HCT116 (cell line): Measurements from ENCODE around the gene POLDIP2. TPM values are rescaled to one million over a fixed set of nuclear protein-coding genes. Genes with fewer than 3 reads are reported as not detected.

ENCODE experiments used
- ATAC-seq: fragments of 200-7000 bp; cut with Tn5 transposase; 2 replicates; pipeline ENCODE4 v1.9.1; 2020; ENCODE audit warnings: mild to moderate bottlenecking, moderate library complexity
- BruUV-seq: library from RNA; stranded (reverse); fragments of 400-500 nt; replicated peaks from 2 replicates; lab custom pipeline; 2021; lab: Mats Ljungman, UMichigan
- CTCF ChIA-PET: fragments of 300-600 bp; sonication (Branson Sonifier 250); formaldehyde crosslinking; loops from one replicate; lab custom pipeline; 2021; ENCODE audit warnings: antibody characterized with exemption; lab: Charles Lee
- POLR2A ChIA-PET: fragments of 300-600, 350-600 bp; sonication (Branson Sonifier 250); formaldehyde crosslinking; loops from one replicate; lab custom pipeline; 2021; ENCODE audit warnings: antibody characterized with exemption; lab: Charles Lee
- RAD21 ChIA-PET, 2 experiments: fragments of 300-600 bp; sonication (Branson Sonifier 250); formaldehyde crosslinking; loops; one replicate each; lab custom pipeline; 2023; ENCODE audit warnings: low total read pairs in 2 of 2; ENCODE audit not compliant: uncharacterized antibody in 2 of 2, unreplicated experiment in 2 of 2, low non-redundant PET in 1 of 2; lab: Charles Lee
- DNase-seq: peaks from one replicate; pipeline ENCODE4 v3.0.0-alpha.2; 2010; ENCODE audit warnings: low read depth, low spot score
- H2AFZ ChIP-seq: fragments of 200-600 bp; shearing (Covaris generic), sonication (generic); 2 replicates; pipeline ENCODE4 v1.6.1; 2017; ENCODE audit warnings: low read depth, mixed run types, mixed read lengths, antibody characterized with exemption, low read length; ENCODE audit not compliant: poor library complexity, severe bottlenecking
- H3K27ac ChIP-seq: 2 replicates; pipeline ENCODE4 v1.5.1; 2012; ENCODE audit warnings: low read depth, low read length
- H3K27me3 ChIP-seq: fragments of 200-600 bp; sonication (generic); 2 replicates; pipeline ENCODE4 v1.6.1; 2016; ENCODE audit warnings: mixed run types, low read length, mixed read lengths; ENCODE audit not compliant: insufficient read depth
- H3K36me3 ChIP-seq, 2 experiments: fragments of 200-500 bp in 1 of 2; fragments of 200-600 bp in 1 of 2; sonication (Bioruptor generic) in 1 of 2; sonication (generic) in 1 of 2; 2 replicates each; pipeline versions ENCODE4 v1.5.1 to v1.6.1; 2014 to 2016; ENCODE audit warnings: low read length in 2 of 2, inconsistent platforms in 1 of 2, mixed read lengths in 1 of 2, mixed run types in 1 of 2; ENCODE audit not compliant: insufficient read depth in 2 of 2, control insufficient read depth in 1 of 2
- H3K4me1 ChIP-seq, 2 experiments: fragments of 200-600 bp in 1 of 2; sonication (generic) in 1 of 2; 2 replicates each; pipeline versions ENCODE4 v1.5.1 to v1.6.1; 2012 to 2017; ENCODE audit warnings: low read length in 2 of 2, inconsistent platforms in 1 of 2, mild to moderate bottlenecking in 1 of 2, mixed read lengths in 1 of 2, mixed run types in 1 of 2, moderate library complexity in 1 of 2; ENCODE audit not compliant: insufficient read depth in 2 of 2, control insufficient read depth in 1 of 2
- H3K4me2 ChIP-seq: fragments of 200-600 bp; sonication (generic); 2 replicates; pipeline ENCODE4 v1.6.1; 2017; ENCODE audit warnings: mixed run types, low read length, mixed read lengths
- H3K4me3 ChIP-seq, 2 experiments: fragments of 200-600 bp in 1 of 2; sonication (generic) in 1 of 2; replicated peaks in 1 of 2; 2 replicates each; pipeline ENCODE4 v1.5.1; 2011 to 2016; ENCODE audit warnings: low read length in 2 of 2, control low read depth in 1 of 2, low read depth in 1 of 2, mild to moderate bottlenecking in 1 of 2, mixed read lengths in 1 of 2, mixed run types in 1 of 2
- H3K79me2 ChIP-seq: fragments of 200-600 bp; sonication (generic); 2 replicates; pipeline ENCODE4 v1.6.1; 2017; ENCODE audit warnings: mild to moderate bottlenecking, mixed run types, low read length, moderate library complexity, mixed read lengths; ENCODE audit not compliant: insufficient read depth
- H3K9ac ChIP-seq: fragments of 200-600 bp; sonication (generic); 2 replicates; pipeline ENCODE4 v1.6.1; 2016; ENCODE audit warnings: low read length, mixed read lengths
- H3K9me2 ChIP-seq: fragments of 200-600 bp; sonication (generic), shearing (Covaris generic); 2 replicates; pipeline ENCODE4 v1.6.1; 2017; ENCODE audit warnings: mixed run types, mild to moderate bottlenecking, moderate library complexity; ENCODE audit not compliant: insufficient read depth
- H3K9me3 ChIP-seq, 2 experiments: fragments of 200-500 bp in 1 of 2; fragments of 200-600 bp in 1 of 2; sonication (Bioruptor generic) in 1 of 2; sonication (generic) in 1 of 2; 2 replicates each; pipeline ENCODE4 v1.6.1; 2014 to 2017; ENCODE audit warnings: low read length in 2 of 2, mixed read lengths in 2 of 2, inconsistent platforms in 1 of 2, low read depth in 1 of 2, mild to moderate bottlenecking in 1 of 2, mixed run types in 1 of 2, moderate library complexity in 1 of 2; ENCODE audit not compliant: control insufficient read depth in 1 of 2, insufficient read depth in 1 of 2
- H4K20me1 ChIP-seq: fragments of 200-600 bp; sonication (generic), shearing (Covaris generic); 2 replicates; pipeline ENCODE4 v1.6.1; 2017; ENCODE audit warnings: mixed run types, mild to moderate bottlenecking, moderate library complexity; ENCODE audit not compliant: insufficient read depth
- EGR1 ChIP-seq: IDR thresholded peaks from 2 replicates; pipeline ENCODE4 v1.6.1; 2012; ENCODE audit warnings: low read depth
- ELF1 ChIP-seq: IDR thresholded peaks from 2 replicates; pipeline ENCODE4 v1.6.1; 2012; ENCODE audit warnings: low read depth, borderline replicate concordance
- SRF ChIP-seq: IDR thresholded peaks from 2 replicates; pipeline ENCODE4 v1.6.1; 2012; ENCODE audit warnings: low read depth
- ZFX ChIP-seq: fragments of 450-650 bp; IDR thresholded peaks from 2 replicates; pipeline ENCODE4 v1.6.1; 2017
- intact Hi-C: fragments of 100-400 bp; cut with micrococcal nuclease; formaldehyde crosslinking; loops from 2 replicates; pipeline ENCODE4 v1.10.0; 2022
- total RNA-seq: library from RNA; stranded (reverse); gene quantifications from one replicate; pipeline ENCODE4 v1.2.1, GENCODE V29; 2021; ENCODE audit not compliant: unreplicated experiment
- TF ChIP-seq, protein P1 (sequence below), 3 experiments: fragments of 200-600 bp in 1 of 3; sonication (generic) in 1 of 3; IDR thresholded peaks in 2 of 3; conservative IDR thresholded peaks in 1 of 3; 2 replicates each; pipeline ENCODE4 v1.5.1; 2012 to 2017; ENCODE audit warnings: low read depth in 2 of 3, low read length in 2 of 3, antibody characterized with exemption in 1 of 3, borderline replicate concordance in 1 of 3, control low read depth in 1 of 3, mild to moderate bottlenecking in 1 of 3, mixed read lengths in 1 of 3, mixed run types in 1 of 3, moderate library complexity in 1 of 3; ENCODE audit not compliant: insufficient read depth in 1 of 3
- TF ChIP-seq, protein P2 (sequence below): IDR thresholded peaks from 2 replicates; pipeline ENCODE4 v1.6.1; 2012

POLDIP2 gene
- total RNA-seq, 1 experiment from 2014 or later, result 78.0 TPM

DNA sequence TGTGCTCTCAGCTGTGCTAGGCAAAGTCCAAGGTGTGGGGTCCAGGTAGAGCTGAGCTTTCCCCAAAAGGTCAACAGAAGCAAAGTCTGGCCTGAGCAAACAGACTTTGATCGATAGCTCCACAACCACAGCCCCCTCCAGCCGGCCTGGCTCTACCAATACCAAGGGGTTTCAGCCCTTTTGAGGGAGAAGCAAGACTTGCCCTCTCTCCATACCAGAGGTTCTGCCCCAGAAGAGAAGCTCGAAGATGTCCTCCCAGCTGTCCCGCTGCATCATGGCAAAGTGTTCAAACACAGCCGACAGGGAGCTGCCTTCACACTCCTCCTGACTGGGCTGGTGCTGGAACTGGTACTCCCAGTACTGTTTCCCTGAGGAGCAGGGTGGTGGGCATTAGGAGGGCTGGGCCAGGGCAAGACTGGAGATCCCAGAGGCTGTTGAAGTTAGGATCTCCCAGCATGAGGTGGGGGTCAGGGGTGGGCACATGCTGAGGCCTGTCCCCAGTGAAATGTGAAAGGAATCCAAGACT, 11.0 kb upstream of the POLDIP2 start:
- no peaks in the 10 kb centered on the region for H4K20me1 ChIP-seq
- H3K4me3 ChIP-seq, result no peak overlapping the region
- no peaks in the 10 kb centered on the region for H3K9me2 ChIP-seq
- H3K36me3 ChIP-seq, result no peaks in the 10 kb centered on the region
- ChIA-PET CTCF (no interaction called here), RAD21 (no interaction called here), POLR2A (interaction anchor here (1.0 kb wide), 1 partner anchor 11 kb away, joined by 3 read pairs; the partner anchor contains the start of gene POLDIP2)
- TF ChIP-seq SRF (no peak), ZFX (no peak), EGR1 (no peak), ELF1 (no peak)
- TF ChIP-seq, protein P1, sequence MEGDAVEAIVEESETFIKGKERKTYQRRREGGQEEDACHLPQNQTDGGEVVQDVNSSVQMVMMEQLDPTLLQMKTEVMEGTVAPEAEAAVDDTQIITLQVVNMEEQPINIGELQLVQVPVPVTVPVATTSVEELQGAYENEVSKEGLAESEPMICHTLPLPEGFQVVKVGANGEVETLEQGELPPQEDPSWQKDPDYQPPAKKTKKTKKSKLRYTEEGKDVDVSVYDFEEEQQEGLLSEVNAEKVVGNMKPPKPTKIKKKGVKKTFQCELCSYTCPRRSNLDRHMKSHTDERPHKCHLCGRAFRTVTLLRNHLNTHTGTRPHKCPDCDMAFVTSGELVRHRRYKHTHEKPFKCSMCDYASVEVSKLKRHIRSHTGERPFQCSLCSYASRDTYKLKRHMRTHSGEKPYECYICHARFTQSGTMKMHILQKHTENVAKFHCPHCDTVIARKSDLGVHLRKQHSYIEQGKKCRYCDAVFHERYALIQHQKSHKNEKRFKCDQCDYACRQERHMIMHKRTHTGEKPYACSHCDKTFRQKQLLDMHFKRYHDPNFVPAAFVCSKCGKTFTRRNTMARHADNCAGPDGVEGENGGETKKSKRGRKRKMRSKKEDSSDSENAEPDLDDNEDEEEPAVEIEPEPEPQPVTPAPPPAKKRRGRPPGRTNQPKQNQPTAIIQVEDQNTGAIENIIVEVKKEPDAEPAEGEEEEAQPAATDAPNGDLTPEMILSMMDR (IDR thresholded peaks at IDR 0.05 in 2 of 3, conservative IDR thresholded peaks at IDR 0.05 in 1 of 3; ENCODE audit: borderline replicate concordance in 1 of 3, insufficient read depth in 1 of 3, low read depth in 2 of 3, low read length in 2 of 3), result no peak
- TF ChIP-seq, protein P2, sequence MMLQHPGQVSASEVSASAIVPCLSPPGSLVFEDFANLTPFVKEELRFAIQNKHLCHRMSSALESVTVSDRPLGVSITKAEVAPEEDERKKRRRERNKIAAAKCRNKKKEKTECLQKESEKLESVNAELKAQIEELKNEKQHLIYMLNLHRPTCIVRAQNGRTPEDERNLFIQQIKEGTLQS, result no peak
- no peak for ATAC-seq
- H3K9ac ChIP-seq, result no peak overlapping the region
- intact Hi-C loops, result no loop called here
- H3K27ac ChIP-seq, result no peak overlapping the region
- H3K79me2 ChIP-seq, result no peaks in the 10 kb centered on the region
- no peak overlapping the region for H3K4me2 ChIP-seq
- no peaks in the 10 kb centered on the region for H3K9me3 ChIP-seq
- no TSS peak for BruUV-seq
- H2AFZ ChIP-seq, result no peak overlapping the region
- peaks cover 11 to 20% of the 10 kb centered on the region in 2 experiments; a peak in 3 of 4 replicates for H3K4me1 ChIP-seq
- no peak for DNase-seq
- no peaks in the 10 kb centered on the region for H3K27me3 ChIP-seq
